Activated CD4-positive, alpha-beta T cell treated with anti-CD3 and anti-CD28 coated beads, Interleukin-2, amount 10 ng/mL, durations not matched to agents 24 days and 14 days (primary cell): ENCODE data around the gene IZUMO4. TPM values are rescaled to one million over a fixed set of nuclear protein-coding genes. Genes with fewer than 3 reads are reported as not detected.

Experiments used
- DNase-seq: peaks from one replicate; pipeline ENCODE4 v3.0.0; 2022
- H3K27ac Mint-ChIP-seq: one replicate; pipeline ENCODE4 v1.8.0; 2022; ENCODE audit warnings: mild to moderate bottlenecking, mixed read lengths
- H3K27me3 Mint-ChIP-seq: one replicate; pipeline ENCODE4 v1.8.0; 2022; ENCODE audit warnings: mixed read lengths
- H3K36me3 Mint-ChIP-seq: one replicate; pipeline ENCODE4 v1.8.0; 2022; ENCODE audit warnings: low read depth, mild to moderate bottlenecking, mixed read lengths
- H3K4me1 Mint-ChIP-seq: one replicate; pipeline ENCODE4 v1.8.0; 2021; ENCODE audit warnings: mixed read lengths
- H3K4me3 Mint-ChIP-seq: one replicate; pipeline ENCODE4 v1.8.0; 2022; ENCODE audit warnings: mild to moderate bottlenecking, moderate library complexity, mixed read lengths
- H3K9me3 Mint-ChIP-seq: one replicate; pipeline ENCODE4 v1.8.0; 2021; ENCODE audit warnings: mixed read lengths
- intact Hi-C: fragments of 100-400 bp; cut with micrococcal nuclease; formaldehyde crosslinking; loops from one replicate; pipeline ENCODE4 v1.15.1; 2023
- total RNA-seq: library from RNA; stranded (reverse); gene quantifications from 2 replicates; pipeline ENCODE4 v1.2.3, GENCODE V29; 2022

The IZUMO4 gene
- total RNA-seq, 1 donor from 2014 or later = 10.0 TPM

GRCh38 chr19:2054763-2055162, 42.0 kb upstream of the IZUMO4 start:
- intact Hi-C loops = no loop called here
- Mint-ChIP-seq H3K4me1 (peaks cover 34% of the 10 kb centered on the region), H3K36me3 (peaks cover 3% of the 10 kb centered on the region), H3K4me3 (peak overlapping the region; percentile 70), H3K9me3 (no peaks in the 10 kb centered on the region), H3K27me3 (no peaks in the 10 kb centered on the region), H3K27ac (peak overlapping the region; percentile 89)
- DNase-seq = peak; percentile 65

- peak overlapping the region; percentile 80 for H3K4me3 Mint-ChIP-seq
- intact Hi-C loops = no loop called here
Measured at GRCh38 chr19:2055931-2056836, 40.5 kb upstream of the IZUMO4 start.

GRCh38 chr19:2056837-2057192, 39.9 kb upstream of the IZUMO4 start:
- H3K27ac Mint-ChIP-seq = peak overlapping the region; percentile 83
- H3K4me1 Mint-ChIP-seq = peaks cover 36% of the 10 kb centered on the region
- no peaks in the 10 kb centered on the region for H3K27me3 Mint-ChIP-seq
- H3K9me3 Mint-ChIP-seq = no peaks in the 10 kb centered on the region
- DNase-seq = peak; percentile 70
- no peaks in the 10 kb centered on the region for H3K36me3 Mint-ChIP-seq
- intact Hi-C loops = no loop called here
- peak overlapping the region; percentile 80 for H3K4me3 Mint-ChIP-seq

More at GRCh38 chr19:2055931-2056836, 40.5 kb upstream of the IZUMO4 start:
- Mint-ChIP-seq H3K27me3 (no peaks in the 10 kb centered on the region), H3K9me3 (no peaks in the 10 kb centered on the region), H3K36me3 (no peaks in the 10 kb centered on the region), H3K27ac (peak overlapping the region; percentile 92), H3K4me1 (peaks cover 39% of the 10 kb centered on the region)
- DNase-seq = peak; percentile 81

GRCh38 chr19:2057484-2058469, 38.9 kb upstream of the IZUMO4 start:
- H3K4me1 Mint-ChIP-seq = peaks cover 36% of the 10 kb centered on the region
- no peaks in the 10 kb centered on the region for H3K27me3 Mint-ChIP-seq
- DNase-seq = peak; percentile 60
- H3K9me3 Mint-ChIP-seq = no peaks in the 10 kb centered on the region
- peak overlapping the region; percentile 67 for H3K27ac Mint-ChIP-seq
- no peaks in the 10 kb centered on the region for H3K36me3 Mint-ChIP-seq
- peak overlapping the region; percentile 35 for H3K4me3 Mint-ChIP-seq
- intact Hi-C loops = no loop called here

GRCh38 chr19:2058570-2059421, 37.9 kb upstream of the IZUMO4 start:
- intact Hi-C loops = no loop called here
- Mint-ChIP-seq H3K9me3 (no peaks in the 10 kb centered on the region), H3K4me1 (peaks cover 34% of the 10 kb centered on the region), H3K27ac (peak overlapping the region; percentile 72), H3K27me3 (no peaks in the 10 kb centered on the region), H3K4me3 (no peak overlapping the region), H3K36me3 (no peaks in the 10 kb centered on the region)
- DNase-seq = peak; percentile 59

- Mint-ChIP-seq H3K27me3 (no peaks in the 10 kb centered on the region), H3K4me3 (peak overlapping the region; percentile 96), H3K9me3 (no peaks in the 10 kb centered on the region), H3K4me1 (peaks cover 34% of the 10 kb centered on the region), H3K27ac (peak overlapping the region; percentile 98), H3K36me3 (no peaks in the 10 kb centered on the region)
- intact Hi-C loops = loop anchor here (1.0 to 2.0 kb wide), 2 partner anchors 7 to 41 kb away; no protein-coding TSS in a partner anchor
- DNase-seq = peak; percentile 63
Measured at GRCh38 chr19:2059422-2060201, 37.1 kb upstream of the IZUMO4 start.

- peak overlapping the region; percentile 96 for H3K4me3 Mint-ChIP-seq
- H3K27me3 Mint-ChIP-seq = no peaks in the 10 kb centered on the region
- peak overlapping the region; percentile 98 for H3K27ac Mint-ChIP-seq
- no peak for DNase-seq
- no peaks in the 10 kb centered on the region for H3K36me3 Mint-ChIP-seq
- intact Hi-C loops = loop anchor here (1.0 to 2.0 kb wide), 5 partner anchors 9 to 42 kb away; partner anchors contain the start of genes IZUMO4 and MOB3A
- H3K4me1 Mint-ChIP-seq = peaks cover 24% of the 10 kb centered on the region
- H3K9me3 Mint-ChIP-seq = no peaks in the 10 kb centered on the region
Measured at GRCh38 chr19:2060884-2061494, 35.7 kb upstream of the IZUMO4 start.

- H3K27me3 Mint-ChIP-seq = no peaks in the 10 kb centered on the region
- intact Hi-C loops = loop anchor here (1.0 to 2.0 kb wide), 4 partner anchors 19 to 43 kb away; partner anchors contain the start of genes IZUMO4 and MOB3A
Measured at GRCh38 chr19:2061495-2062388, 35.0 kb upstream of the IZUMO4 start.

GRCh38 chr19:2062389-2062729, 34.4 kb upstream of the IZUMO4 start:
- DNase-seq = no peak
- Mint-ChIP-seq H3K36me3 (no peaks in the 10 kb centered on the region), H3K27me3 (no peaks in the 10 kb centered on the region), H3K9me3 (no peaks in the 10 kb centered on the region), H3K4me1 (peaks cover 17% of the 10 kb centered on the region), H3K27ac (peak overlapping the region; percentile 91), H3K4me3 (peak overlapping the region; percentile 90)
- intact Hi-C loops = no loop called here

More at GRCh38 chr19:2061495-2062388, 35.0 kb upstream of the IZUMO4 start:
- H3K27ac Mint-ChIP-seq = peak overlapping the region; percentile 91
- no peaks in the 10 kb centered on the region for H3K9me3 Mint-ChIP-seq
- peaks cover 20% of the 10 kb centered on the region for H3K4me1 Mint-ChIP-seq
- peak; percentile 100 for DNase-seq
- H3K4me3 Mint-ChIP-seq = peak overlapping the region; percentile 90
- no peaks in the 10 kb centered on the region for H3K36me3 Mint-ChIP-seq

GRCh38 chr19:2062770-2063169, 33.9 kb upstream of the IZUMO4 start:
- Mint-ChIP-seq H3K4me1 (peaks cover 17% of the 10 kb centered on the region), H3K4me3 (peak overlapping the region; percentile 90), H3K27me3 (no peaks in the 10 kb centered on the region), H3K27ac (peak overlapping the region; percentile 73), H3K9me3 (no peaks in the 10 kb centered on the region), H3K36me3 (no peaks in the 10 kb centered on the region)
- DNase-seq = no peak
- intact Hi-C loops = no loop called here

GRCh38 chr19:2063824-2064223, 32.9 kb upstream of the IZUMO4 start:
- no peaks in the 10 kb centered on the region for H3K27me3 Mint-ChIP-seq
- H3K4me1 Mint-ChIP-seq = peaks cover 14% of the 10 kb centered on the region
- no peaks in the 10 kb centered on the region for H3K9me3 Mint-ChIP-seq
- no peak overlapping the region for H3K27ac Mint-ChIP-seq
- DNase-seq = no peak
- no peak overlapping the region for H3K4me3 Mint-ChIP-seq
- intact Hi-C loops = no loop called here
- H3K36me3 Mint-ChIP-seq = peaks cover 5% of the 10 kb centered on the region
